Liver (tissue), 3 donors: Measurements from ENCODE around the gene MIEF2.

ENCODE experiments used
- SP1 ChIP-seq: IDR thresholded peaks from 2 replicates; pipeline ENCODE4 v1.6.1; 2018; ENCODE audit warnings: antibody characterized with exemption, mild to moderate bottlenecking
- TAF1 ChIP-seq: conservative IDR thresholded peaks from 2 replicates; pipeline ENCODE4 v1.6.1; 2016; ENCODE audit warnings: antibody characterized with exemption, mild to moderate bottlenecking
- YY1 ChIP-seq: IDR thresholded peaks from 2 replicates; pipeline ENCODE4 v1.6.1; 2016; ENCODE audit warnings: antibody characterized with exemption, mild to moderate bottlenecking
- TF ChIP-seq, protein P1 (sequence below): IDR thresholded peaks from 2 replicates; pipeline ENCODE4 v1.6.1; 2016; ENCODE audit warnings: antibody characterized with exemption, mild to moderate bottlenecking
- TF ChIP-seq, protein P2 (sequence below): fragments of 150-350 bp; IDR thresholded peaks from 2 replicates; pipeline ENCODE4 v1.5.1; 2017; ENCODE audit warnings: improper control_type of control experiment, low read depth, low read length; ENCODE audit not compliant: missing input control
- donor health status: healthy.
- donor health status: healthy.

DNA sequence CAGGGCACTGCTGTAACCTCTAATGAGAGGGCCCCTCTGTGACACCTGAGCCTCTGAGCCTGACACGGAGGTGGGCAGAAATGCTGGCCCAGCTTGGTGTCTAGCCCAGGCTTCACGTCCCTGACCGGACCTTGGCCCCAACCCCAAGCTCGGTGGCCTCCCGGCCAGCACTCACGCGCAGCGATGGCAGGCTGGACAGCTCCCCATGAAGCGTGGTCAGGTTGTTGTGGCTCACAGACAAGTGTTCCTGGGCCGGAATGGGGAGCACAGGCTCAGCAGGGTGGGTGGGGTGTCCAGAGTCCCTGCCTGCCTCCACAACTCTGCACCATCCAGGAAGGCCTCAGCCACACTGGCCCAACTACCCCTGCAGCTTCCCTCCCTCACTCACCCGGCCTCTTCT is 4.1 kb upstream of the MIEF2 start:
- TF ChIP-seq, protein P1, sequence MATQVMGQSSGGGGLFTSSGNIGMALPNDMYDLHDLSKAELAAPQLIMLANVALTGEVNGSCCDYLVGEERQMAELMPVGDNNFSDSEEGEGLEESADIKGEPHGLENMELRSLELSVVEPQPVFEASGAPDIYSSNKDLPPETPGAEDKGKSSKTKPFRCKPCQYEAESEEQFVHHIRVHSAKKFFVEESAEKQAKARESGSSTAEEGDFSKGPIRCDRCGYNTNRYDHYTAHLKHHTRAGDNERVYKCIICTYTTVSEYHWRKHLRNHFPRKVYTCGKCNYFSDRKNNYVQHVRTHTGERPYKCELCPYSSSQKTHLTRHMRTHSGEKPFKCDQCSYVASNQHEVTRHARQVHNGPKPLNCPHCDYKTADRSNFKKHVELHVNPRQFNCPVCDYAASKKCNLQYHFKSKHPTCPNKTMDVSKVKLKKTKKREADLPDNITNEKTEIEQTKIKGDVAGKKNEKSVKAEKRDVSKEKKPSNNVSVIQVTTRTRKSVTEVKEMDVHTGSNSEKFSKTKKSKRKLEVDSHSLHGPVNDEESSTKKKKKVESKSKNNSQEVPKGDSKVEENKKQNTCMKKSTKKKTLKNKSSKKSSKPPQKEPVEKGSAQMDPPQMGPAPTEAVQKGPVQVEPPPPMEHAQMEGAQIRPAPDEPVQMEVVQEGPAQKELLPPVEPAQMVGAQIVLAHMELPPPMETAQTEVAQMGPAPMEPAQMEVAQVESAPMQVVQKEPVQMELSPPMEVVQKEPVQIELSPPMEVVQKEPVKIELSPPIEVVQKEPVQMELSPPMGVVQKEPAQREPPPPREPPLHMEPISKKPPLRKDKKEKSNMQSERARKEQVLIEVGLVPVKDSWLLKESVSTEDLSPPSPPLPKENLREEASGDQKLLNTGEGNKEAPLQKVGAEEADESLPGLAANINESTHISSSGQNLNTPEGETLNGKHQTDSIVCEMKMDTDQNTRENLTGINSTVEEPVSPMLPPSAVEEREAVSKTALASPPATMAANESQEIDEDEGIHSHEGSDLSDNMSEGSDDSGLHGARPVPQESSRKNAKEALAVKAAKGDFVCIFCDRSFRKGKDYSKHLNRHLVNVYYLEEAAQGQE: no peak
- TF ChIP-seq YY1 (no peak), SP1 (no peak), TAF1 (no peak)
- TF ChIP-seq, protein P2, sequence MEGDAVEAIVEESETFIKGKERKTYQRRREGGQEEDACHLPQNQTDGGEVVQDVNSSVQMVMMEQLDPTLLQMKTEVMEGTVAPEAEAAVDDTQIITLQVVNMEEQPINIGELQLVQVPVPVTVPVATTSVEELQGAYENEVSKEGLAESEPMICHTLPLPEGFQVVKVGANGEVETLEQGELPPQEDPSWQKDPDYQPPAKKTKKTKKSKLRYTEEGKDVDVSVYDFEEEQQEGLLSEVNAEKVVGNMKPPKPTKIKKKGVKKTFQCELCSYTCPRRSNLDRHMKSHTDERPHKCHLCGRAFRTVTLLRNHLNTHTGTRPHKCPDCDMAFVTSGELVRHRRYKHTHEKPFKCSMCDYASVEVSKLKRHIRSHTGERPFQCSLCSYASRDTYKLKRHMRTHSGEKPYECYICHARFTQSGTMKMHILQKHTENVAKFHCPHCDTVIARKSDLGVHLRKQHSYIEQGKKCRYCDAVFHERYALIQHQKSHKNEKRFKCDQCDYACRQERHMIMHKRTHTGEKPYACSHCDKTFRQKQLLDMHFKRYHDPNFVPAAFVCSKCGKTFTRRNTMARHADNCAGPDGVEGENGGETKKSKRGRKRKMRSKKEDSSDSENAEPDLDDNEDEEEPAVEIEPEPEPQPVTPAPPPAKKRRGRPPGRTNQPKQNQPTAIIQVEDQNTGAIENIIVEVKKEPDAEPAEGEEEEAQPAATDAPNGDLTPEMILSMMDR: no peak
